Ramos (cell line): ENCODE data around the gene SOX6.

Experiments
- in situ Hi-C: fragments of 300-500 bp; cut with MboI; formaldehyde crosslinking; loops from one replicate; pipeline ENCODE4 v1.14.3; 2022; ENCODE audit warnings: low sequenced_read_pairs; ENCODE audit not compliant: unreplicated experiment

Gene SOX6

DNA sequence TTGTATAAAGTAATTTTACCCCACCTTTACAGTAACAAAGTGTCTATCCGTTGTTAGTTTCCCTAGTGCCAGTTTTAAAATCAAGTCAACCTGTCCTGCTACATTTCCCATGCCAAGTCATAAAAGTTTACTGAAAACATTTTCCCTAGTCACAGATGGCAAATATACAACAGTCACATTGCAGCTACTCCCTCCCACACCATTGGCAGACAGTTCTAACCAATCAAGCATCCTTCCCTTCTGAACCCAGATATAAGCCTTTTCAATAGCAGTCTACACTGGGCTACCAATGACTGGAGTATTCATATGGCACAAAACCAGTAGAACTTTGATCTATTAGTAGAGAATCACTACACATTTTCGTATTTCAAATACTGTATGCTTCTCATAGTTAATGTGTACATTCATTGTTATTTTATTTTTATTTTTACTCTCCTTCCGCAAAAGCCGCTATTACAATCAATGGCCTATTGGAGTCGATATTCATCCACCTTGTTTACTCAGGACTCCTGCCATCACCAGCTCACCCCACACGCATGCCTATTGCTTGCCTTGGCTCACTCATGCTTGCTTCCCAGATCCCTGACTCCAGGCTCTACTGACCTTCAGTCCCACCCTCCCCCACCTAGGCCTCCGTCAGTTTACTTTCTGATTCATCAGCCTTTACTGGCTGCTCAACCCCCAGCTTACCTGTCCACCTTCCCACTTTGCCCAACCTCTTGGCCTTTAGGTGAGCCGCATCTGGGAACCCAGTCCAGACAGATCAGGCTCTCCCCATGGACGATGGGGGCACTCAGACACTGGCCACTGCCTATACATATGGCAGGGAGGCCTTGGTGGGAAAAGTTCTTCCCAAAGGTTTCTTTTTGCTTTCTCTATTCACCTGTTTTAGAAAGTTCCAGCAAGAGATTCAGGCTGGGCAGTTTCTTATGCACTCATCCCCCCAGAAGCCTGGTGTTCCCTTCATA is 408.4 kb downstream of the SOX6 start:
- in situ Hi-C loops, result no loop called here

- in situ Hi-C loops, result no loop called here
These were observed 410.6 kb downstream of the SOX6 start for GRCh38 chr11:15945726-15946125.

GRCh38 chr11:15944460-15944859 is 411.9 kb downstream of the SOX6 start:
- in situ Hi-C loops, result no loop called here

DNA sequence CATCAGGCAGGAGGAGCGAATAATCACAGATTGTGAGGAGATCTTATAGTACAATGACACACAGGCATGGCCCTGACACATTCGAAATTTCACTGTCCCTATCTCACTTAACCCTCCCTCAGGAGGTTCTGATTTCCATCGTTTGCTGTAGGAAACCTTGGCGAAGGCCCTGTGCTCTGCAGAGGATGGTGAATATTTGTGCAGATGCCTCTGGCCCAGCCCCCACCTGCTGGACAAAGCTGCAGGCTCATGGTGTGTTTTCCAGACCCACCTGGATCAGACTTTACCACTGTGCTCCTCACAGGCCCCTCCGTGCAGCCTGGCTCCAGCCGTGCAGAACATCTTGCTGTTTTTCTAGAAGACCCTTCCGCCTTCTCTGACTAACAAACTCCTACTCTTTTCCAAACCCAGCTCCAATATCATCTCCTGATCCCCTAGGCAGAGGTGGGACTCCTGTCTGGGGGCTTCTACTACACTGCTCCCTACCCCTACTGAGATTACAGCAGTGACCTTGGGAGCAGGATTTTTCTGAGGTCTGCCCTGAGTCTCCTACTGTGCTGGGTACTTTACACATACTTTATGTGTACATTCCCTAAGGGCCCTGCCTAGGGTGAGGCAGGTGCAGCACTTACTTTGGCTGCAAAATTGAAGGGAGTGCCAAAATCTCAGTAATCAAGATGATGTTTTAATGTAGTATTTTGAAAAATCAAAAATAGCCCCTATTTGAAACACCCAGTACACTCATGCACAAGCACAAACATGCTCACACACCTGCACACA is 412.7 kb downstream of the SOX6 start:
- in situ Hi-C loops, result no loop called here

DNA sequence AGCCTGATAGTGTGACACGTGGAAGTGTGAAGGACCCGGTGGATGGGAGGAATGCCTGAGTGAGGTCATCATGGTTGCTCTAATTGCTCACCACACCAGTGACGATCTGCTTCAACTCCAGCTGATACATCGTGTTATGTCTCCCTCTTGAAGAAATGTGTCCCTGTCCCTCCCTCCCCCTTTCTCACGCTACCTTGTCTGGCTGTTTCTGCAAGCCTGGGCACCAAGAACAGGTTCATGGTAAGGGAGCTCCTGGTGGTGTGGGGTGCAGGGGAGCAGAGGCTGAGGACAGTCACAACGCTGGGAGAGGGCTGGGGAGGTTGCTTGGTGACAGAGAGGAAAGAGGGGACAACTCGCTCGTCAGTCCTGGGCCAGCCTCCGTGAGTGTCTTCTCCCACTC is 413.4 kb downstream of the SOX6 start:
- in situ Hi-C loops, result no loop called here

- in situ Hi-C loops, result no loop called here
These were observed 414.2 kb downstream of the SOX6 start for GRCh38 chr11:15942126-15942525.

GRCh38 chr11:15941206-15941770 is 415.1 kb downstream of the SOX6 start:
- in situ Hi-C loops, result no loop called here

- in situ Hi-C loops, result no loop called here
These were observed 415.7 kb downstream of the SOX6 start for GRCh38 chr11:15940462-15941205.

GRCh38 chr11:15938983-15939382 is 417.4 kb downstream of the SOX6 start:
- in situ Hi-C loops, result no loop called here

DNA sequence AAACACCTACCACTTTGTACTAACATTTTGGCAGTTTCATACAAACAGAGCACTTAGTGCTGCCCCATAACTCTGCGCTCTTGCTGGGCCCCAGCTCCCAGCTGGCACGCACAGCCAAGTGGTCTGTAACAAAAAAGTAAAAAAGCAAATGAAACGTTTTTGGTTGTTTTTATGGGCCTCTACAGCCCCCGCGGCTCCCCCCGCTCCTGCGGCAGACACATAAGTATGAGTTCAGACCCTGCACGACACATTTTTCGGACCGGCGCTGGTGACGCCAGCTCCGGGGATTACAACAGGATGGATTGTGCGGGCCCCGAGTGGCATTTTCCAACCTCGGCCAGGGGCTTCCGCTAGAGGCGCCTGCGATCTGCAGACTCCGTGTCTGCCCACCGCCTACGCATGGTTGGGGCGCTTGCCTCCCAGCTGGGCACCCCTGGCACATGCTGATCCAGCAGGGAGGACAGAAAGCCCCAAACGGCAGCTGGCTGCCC is 418.2 kb downstream of the SOX6 start:
- in situ Hi-C loops, result no loop called here

- in situ Hi-C loops, result no loop called here
These were observed 418.7 kb downstream of the SOX6 start for GRCh38 chr11:15937601-15938120.

DNA sequence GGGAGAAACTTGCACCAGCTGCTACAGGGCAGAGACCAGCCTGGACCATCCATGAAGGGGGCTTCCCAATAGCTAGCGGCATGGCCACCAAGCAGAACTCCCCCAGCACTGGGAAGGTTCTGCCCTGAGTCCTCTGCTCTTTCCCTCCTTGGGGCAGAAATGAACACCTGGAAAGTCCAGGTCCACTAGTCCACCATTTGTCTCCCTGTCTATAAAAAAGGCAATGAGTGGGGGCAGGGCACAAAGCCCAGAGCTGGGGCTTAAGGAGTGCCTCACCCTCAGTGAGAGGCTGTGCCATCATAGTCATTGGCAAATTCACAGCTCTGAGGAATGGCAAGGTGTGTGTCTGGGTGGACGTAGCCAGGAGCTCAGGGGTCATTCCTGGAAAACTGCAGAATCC is 420.3 kb downstream of the SOX6 start:
- in situ Hi-C loops, result no loop called here

DNA sequence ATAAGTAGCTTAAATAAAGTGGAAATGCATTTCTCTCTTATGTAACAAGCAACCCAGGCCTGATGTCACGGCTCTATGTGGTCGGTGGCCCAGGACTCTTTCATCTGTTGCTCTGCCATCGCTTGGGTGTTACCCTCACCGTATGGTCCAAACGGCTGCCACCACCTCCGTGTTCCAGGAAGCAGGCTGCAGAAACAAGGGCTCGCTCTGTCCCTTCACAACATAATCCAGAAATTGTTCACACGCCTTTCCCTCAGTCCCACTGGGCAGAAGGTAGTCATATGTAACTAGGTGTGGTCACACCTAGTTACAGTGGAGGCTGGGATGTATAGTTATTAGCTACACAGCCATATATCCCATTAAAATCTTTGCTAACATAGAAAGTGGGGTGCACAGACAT is 421.0 kb downstream of the SOX6 start:
- in situ Hi-C loops, result no loop called here

- in situ Hi-C loops, result no loop called here
These were observed 422.3 kb downstream of the SOX6 start for GRCh38 chr11:15933886-15934625.

GRCh38 chr11:15932417-15932816 is 423.9 kb downstream of the SOX6 start:
- in situ Hi-C loops, result no loop called here

DNA sequence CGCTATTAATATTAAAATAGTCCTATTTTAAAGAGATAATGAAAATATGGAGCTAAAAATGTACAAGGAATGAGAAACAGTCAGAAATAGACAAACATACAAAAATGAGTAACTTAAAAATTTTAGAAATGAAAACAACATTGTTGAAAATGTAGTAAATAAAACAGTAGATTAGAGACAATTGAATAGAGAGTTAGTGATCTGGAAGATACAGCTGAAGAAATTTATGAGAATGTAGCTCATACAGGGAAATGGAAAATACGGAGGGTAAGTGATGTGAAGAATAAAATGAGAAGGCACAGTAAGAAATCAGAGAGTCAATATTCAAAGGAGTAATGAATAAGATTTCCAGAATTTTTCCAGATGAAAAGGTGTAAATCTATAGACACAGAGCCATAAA is 424.8 kb downstream of the SOX6 start:
- in situ Hi-C loops, result no loop called here

GRCh38 chr11:15930442-15931025 is 425.8 kb downstream of the SOX6 start:
- in situ Hi-C loops, result no loop called here

- in situ Hi-C loops, result no loop called here
These were observed 426.9 kb downstream of the SOX6 start for GRCh38 chr11:15929371-15929901.

DNA sequence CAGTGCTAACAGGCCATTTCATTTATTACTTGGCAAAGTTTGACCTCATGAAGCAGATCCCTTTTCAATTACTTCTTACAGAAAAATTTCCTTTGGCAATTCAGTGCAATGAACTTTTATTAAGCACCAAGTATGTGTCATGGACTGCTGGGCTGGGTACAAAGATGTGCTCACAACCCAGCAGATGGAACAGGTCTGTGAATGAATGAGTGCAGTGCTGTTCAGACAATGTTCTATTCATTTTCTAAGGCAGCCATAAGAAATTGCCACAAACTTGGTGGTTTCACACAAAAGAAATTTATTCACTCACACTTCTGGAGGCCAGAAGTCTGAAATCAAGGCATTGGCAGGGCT is 428.5 kb downstream of the SOX6 start:
- in situ Hi-C loops, result no loop called here
